IMR-90 (cell line): ENCODE measurements around the gene STK10. TPM values are rescaled to one million over a fixed set of nuclear protein-coding genes. Genes with fewer than 3 reads are reported as not detected.

Experiments
- ATAC-seq: fragments of 200-7000 bp; cut with Tn5 transposase; 2 replicates; pipeline ENCODE4 v1.9.1; 2020; ENCODE audit warnings: low read depth, mild to moderate bottlenecking, moderate library complexity
- BruUV-seq: library from RNA; stranded (reverse); fragments of 400-500 nt; replicated peaks from 2 replicates; lab custom pipeline; 2021; lab: Mats Ljungman, UMichigan
- CTCF ChIA-PET: fragments of 300-600 bp; formaldehyde crosslinking; extraction: SDS; loops from one replicate; lab custom pipeline; 2021; ENCODE audit warnings: antibody characterized with exemption; lab: Yijun Ruan, JAX
- POLR2A ChIA-PET: fragments of 300-600 bp; sonication (Branson Sonifier 250); formaldehyde crosslinking; loops from one replicate; lab custom pipeline; 2022; ENCODE audit warnings: antibody characterized with exemption; ENCODE audit not compliant: unreplicated experiment; lab: Charles Lee
- DNase-seq: peaks from one replicate; pipeline ENCODE4 v3.0.0; 2013
- H2AFZ ChIP-seq: replicated peaks from 2 replicates; pipeline ENCODE3; 2013; ENCODE audit warnings: low read length, mild to moderate bottlenecking; ENCODE audit not compliant: poor library complexity
- H2AK5ac ChIP-seq: 2 replicates; pipeline ENCODE4 v1.6.1; 2013; ENCODE audit warnings: low read depth, low read length, inconsistent platforms
- H2AK9ac ChIP-seq: replicated peaks from 2 replicates; pipeline ENCODE3; 2013; ENCODE audit warnings: mild to moderate bottlenecking, low read depth, low read length, moderate library complexity; ENCODE audit not compliant: poor library complexity
- H2BK120ac ChIP-seq: 2 replicates; pipeline ENCODE4 v1.6.1; 2013; ENCODE audit warnings: low read depth, low read length, inconsistent platforms
- H2BK15ac ChIP-seq: 3 replicates; pipeline ENCODE4 v1.6.1; 2013; ENCODE audit warnings: low read depth, low read length, inconsistent platforms
- H2BK20ac ChIP-seq: 2 replicates; pipeline ENCODE4 v1.6.1; 2013; ENCODE audit warnings: low read depth, mild to moderate bottlenecking, inconsistent platforms, low read length, moderate library complexity
- H2BK5ac ChIP-seq: 2 replicates; pipeline ENCODE4 v1.6.1; 2013; ENCODE audit warnings: mild to moderate bottlenecking, low read depth, low read length, inconsistent platforms; ENCODE audit not compliant: poor library complexity, severe bottlenecking
- H3K14ac ChIP-seq: replicated peaks from 2 replicates; pipeline ENCODE4 v1.6.1; 2013; ENCODE audit warnings: low read depth, low read length, inconsistent platforms
- H3K18ac ChIP-seq: 2 replicates; pipeline ENCODE4 v1.6.1; 2013; ENCODE audit warnings: low read depth, low read length, control low read depth
- H3K23ac ChIP-seq: 2 replicates; pipeline ENCODE4 v1.6.1; 2013; ENCODE audit warnings: low read depth, low read length, inconsistent platforms
- H3K27ac ChIP-seq: 2 replicates; pipeline ENCODE4 v1.5.1; 2013; ENCODE audit warnings: mild to moderate bottlenecking, control low read depth, low read length; ENCODE audit not compliant: insufficient read depth
- H3K27me3 ChIP-seq: 2 replicates; pipeline ENCODE4 v1.6.1; 2013; ENCODE audit warnings: low read length; ENCODE audit not compliant: control insufficient read depth, insufficient read depth
- H3K36me3 ChIP-seq: 2 replicates; pipeline ENCODE4 v1.6.1; 2013; ENCODE audit warnings: low read length, mixed read lengths; ENCODE audit not compliant: control insufficient read depth, insufficient read depth
- H3K4ac ChIP-seq: 2 replicates; pipeline ENCODE4 v1.6.1; 2013; ENCODE audit warnings: low read depth, low read length, inconsistent platforms
- H3K4me1 ChIP-seq: 2 replicates; pipeline ENCODE4 v1.6.1; 2013; ENCODE audit warnings: low read length, mixed read lengths; ENCODE audit not compliant: control insufficient read depth, insufficient read depth
- H3K4me2 ChIP-seq: 2 replicates; pipeline ENCODE4 v1.6.1; 2013; ENCODE audit warnings: low read depth, mild to moderate bottlenecking, control low read depth, low read length, moderate library complexity
- H3K4me3 ChIP-seq: 2 replicates; pipeline ENCODE4 v1.5.1; 2013; ENCODE audit warnings: low read depth, mild to moderate bottlenecking, control low read depth, low read length, moderate library complexity; ENCODE audit not compliant: insufficient read depth
- H3K56ac ChIP-seq: 2 replicates; pipeline ENCODE4 v1.6.1; 2013; ENCODE audit warnings: low read length, inconsistent platforms; ENCODE audit not compliant: insufficient read depth; ENCODE audit errors: extremely low read depth
- H3K79me1 ChIP-seq, 2 experiments: 2 replicates each; pipeline ENCODE4 v1.6.1; 2013; ENCODE audit warnings: low read length in 2 of 2, inconsistent platforms in 1 of 2, low read depth in 1 of 2
- H3K9ac ChIP-seq: 2 replicates; pipeline ENCODE4 v1.6.1; 2013; ENCODE audit warnings: low read depth, low read length, control low read depth
- H3K9me1 ChIP-seq: 2 replicates; pipeline ENCODE4 v1.6.1; 2013; ENCODE audit warnings: low read length, inconsistent platforms; ENCODE audit not compliant: insufficient read depth
- H3K9me3 ChIP-seq: 2 replicates; pipeline ENCODE4 v1.6.1; 2013; ENCODE audit warnings: low read length; ENCODE audit not compliant: control insufficient read depth, insufficient read depth
- H4K20me1 ChIP-seq: 2 replicates; pipeline ENCODE4 v1.6.1; 2013; ENCODE audit warnings: low read length, inconsistent platforms; ENCODE audit not compliant: insufficient read depth
- H4K5ac ChIP-seq: 2 replicates; pipeline ENCODE4 v1.6.1; 2013; ENCODE audit warnings: mild to moderate bottlenecking, low read depth, low read length, control low read depth
- H4K8ac ChIP-seq, 2 experiments: 2 replicates each; pipeline ENCODE4 v1.6.1; 2013; ENCODE audit warnings: low read depth in 2 of 2, low read length in 2 of 2, control low read depth in 1 of 2, inconsistent platforms in 1 of 2
- H4K91ac ChIP-seq: 2 replicates; pipeline ENCODE4 v1.6.1; 2013; ENCODE audit warnings: low read depth, low read length, inconsistent platforms; ENCODE audit not compliant: insufficient read depth
- CEBPB ChIP-seq: IDR thresholded peaks from 2 replicates; pipeline ENCODE4 v1.6.1; 2012; ENCODE audit warnings: low read depth, low read length, improper control_type of control experiment
- CHD1 ChIP-seq: IDR thresholded peaks from 2 replicates; pipeline ENCODE4 v1.6.1; 2012; ENCODE audit warnings: low read depth, low read length, improper control_type of control experiment
- CTCF ChIP-seq: conservative IDR thresholded peaks from 2 replicates; pipeline ENCODE4 v1.5.1; 2012; ENCODE audit warnings: mild to moderate bottlenecking, low read depth, low read length, improper control_type of control experiment
- ELK1 ChIP-seq: fragments of 150-350 bp; IDR thresholded peaks from 2 replicates; pipeline ENCODE4 v1.6.1; 2016; ENCODE audit warnings: low read depth, mild to moderate bottlenecking, low read length, moderate library complexity, borderline replicate concordance
- MXI1 ChIP-seq: IDR thresholded peaks from 2 replicates; pipeline ENCODE4 v1.6.1; 2012; ENCODE audit warnings: low read depth, mild to moderate bottlenecking, low read length, moderate library complexity, borderline replicate concordance
- RCOR1 ChIP-seq: IDR thresholded peaks from 2 replicates; pipeline ENCODE4 v1.6.1; 2012; ENCODE audit warnings: mild to moderate bottlenecking, low read length, improper control_type of control experiment; ENCODE audit not compliant: insufficient replicate concordance
- WGBS, 2 experiments: methylation state at CpG; one replicate each; pipeline versions ENCODE4 v1.1.5 to v1.1.7; 2013; ENCODE audit warnings: missing lambda C conversion rate in 2 of 2; ENCODE audit not compliant: insufficient read length in 1 of 2; ENCODE audit errors: extremely low coverage in 2 of 2; 5-methylcytosine and 5-hydroxymethylcytosine counted together
- dilution Hi-C: fragments of 300-500 bp; cut with HindIII; formaldehyde crosslinking; loops from one replicate; pipeline ENCODE4 v1.14.3; 2018; ENCODE audit warnings: low sequenced_read_pairs; ENCODE audit not compliant: unreplicated experiment
- in situ Hi-C: fragments of 300-500 bp; cut with MboI; formaldehyde crosslinking; loops from 3 replicates; pipeline ENCODE4 v1.14.3; 2019; ENCODE audit warnings: low sequenced_read_pairs, inconsistent platforms, mixed read lengths
- intact Hi-C: fragments of 100-400 bp; cut with micrococcal nuclease; formaldehyde crosslinking; loops from 2 replicates; pipeline ENCODE4 v1.10.0; 2022
- polyA plus RNA-seq, 3 experiments: library from polyadenylated mRNA; depleted of rRNA; stranded (reverse); fragments of >200 nt; gene quantifications; 2 replicates each; pipeline ENCODE4 v1.2.3, GENCODE V29; 2012; ENCODE audit warnings: low replicate concordance in 1 of 3
- total RNA-seq: library from RNA; depleted of rRNA; stranded (reverse); fragments of >200 nt; gene quantifications from 2 replicates; pipeline ENCODE4 v1.2.3, GENCODE V29; 2012

Gene STK10
- total and polyA plus RNA-seq, 2 of the 4 experiments (the other 2 are of a cell fraction), result 15.4 to 18.5 TPM

GRCh38 chr5:172144931-172145869, 42.8 kb downstream of the STK10 start (continued):
- TF ChIP-seq MXI1, result no peak

GRCh38 chr5:172144291-172144815, 43.7 kb downstream of the STK10 start:
- no CpG with 5 or more reads among the region's 10 CpGs for WGBS, 2 experiments
- dilution Hi-C loops (no loop called here), intact Hi-C loops (no loop called here), in situ Hi-C loops (no loop called here)
- Histone ChIP-seq H3K4me2 (no peak overlapping the region), H4K91ac (no peak overlapping the region; the same call in 1 of the 2 replicates), H3K23ac (no peak overlapping the region), H3K27ac (no peak overlapping the region), H2BK120ac (no peak overlapping the region), H2AK9ac (no peak overlapping the region), H3K9me1 (peaks cover 12% of the 10 kb centered on the region), H3K36me3 (peaks cover 6% of the 10 kb centered on the region), H3K4me3 (no peak overlapping the region), H2BK5ac (no peak overlapping the region), H2AK5ac (no peak overlapping the region), H3K4ac (no peak overlapping the region), H3K9me3 (no peaks in the 10 kb centered on the region), H4K8ac (no peak overlapping the region), H2BK15ac (no peak overlapping the region), H4K5ac (no peak overlapping the region; the same call in 1 of the 2 replicates), H3K18ac (no peak overlapping the region), H3K27me3 (no peaks in the 10 kb centered on the region), H3K56ac (no peak overlapping the region), H3K4me1 (peaks cover 19% of the 10 kb centered on the region), H3K79me1 (peaks cover 42 to 87% of the 10 kb centered on the region in 2 experiments), H4K20me1 (peaks cover 47% of the 10 kb centered on the region), H3K9ac (no peak overlapping the region), H2BK20ac (no peak overlapping the region), H2AFZ (no peak overlapping the region), H3K14ac (no peak overlapping the region; the same call in 1 of the 2 replicates)
- DNase-seq, result peak; percentile 41
- BruUV-seq, result no TSS peak
- CTCF ChIA-PET, result no interaction called here
- TF ChIP-seq RCOR1 (no peak), CHD1 (no peak), CEBPB (no peak), CTCF (no peak), ELK1 (no peak)
- POLR2A ChIA-PET, result no interaction called here
- ATAC-seq, result peak; percentile 51
